ENCODE measurements around the gene WDR7.

GRCh38 chr18:57048351-57048750 lies 397.2 kb downstream of the WDR7 start:
- TF ChIP-seq SLC30A9 (CRISPR knock-in tag; IDR thresholded peaks at IDR 0.05) (no peak), EP300 (IDR thresholded peaks at IDR 0.05; ENCODE audit: low read length) (no peak), CTCF (IDR thresholded peaks at IDR 0.05 in 2 of 3, conservative IDR thresholded peaks at IDR 0.05 in 1 of 3; ENCODE audit: insufficient read depth in 2 of 3, low read depth in 1 of 3, low read length in 3 of 3) (no peak)
- TF ChIP-seq, protein P1, sequence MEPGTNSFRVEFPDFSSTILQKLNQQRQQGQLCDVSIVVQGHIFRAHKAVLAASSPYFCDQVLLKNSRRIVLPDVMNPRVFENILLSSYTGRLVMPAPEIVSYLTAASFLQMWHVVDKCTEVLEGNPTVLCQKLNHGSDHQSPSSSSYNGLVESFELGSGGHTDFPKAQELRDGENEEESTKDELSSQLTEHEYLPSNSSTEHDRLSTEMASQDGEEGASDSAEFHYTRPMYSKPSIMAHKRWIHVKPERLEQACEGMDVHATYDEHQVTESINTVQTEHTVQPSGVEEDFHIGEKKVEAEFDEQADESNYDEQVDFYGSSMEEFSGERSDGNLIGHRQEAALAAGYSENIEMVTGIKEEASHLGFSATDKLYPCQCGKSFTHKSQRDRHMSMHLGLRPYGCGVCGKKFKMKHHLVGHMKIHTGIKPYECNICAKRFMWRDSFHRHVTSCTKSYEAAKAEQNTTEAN (CRISPR knock-in tag; IDR thresholded peaks at IDR 0.05) = no peak

Measured in K562 (cell line).